ENCODE results near the gene ARSB.

The ARSB gene

DNA sequence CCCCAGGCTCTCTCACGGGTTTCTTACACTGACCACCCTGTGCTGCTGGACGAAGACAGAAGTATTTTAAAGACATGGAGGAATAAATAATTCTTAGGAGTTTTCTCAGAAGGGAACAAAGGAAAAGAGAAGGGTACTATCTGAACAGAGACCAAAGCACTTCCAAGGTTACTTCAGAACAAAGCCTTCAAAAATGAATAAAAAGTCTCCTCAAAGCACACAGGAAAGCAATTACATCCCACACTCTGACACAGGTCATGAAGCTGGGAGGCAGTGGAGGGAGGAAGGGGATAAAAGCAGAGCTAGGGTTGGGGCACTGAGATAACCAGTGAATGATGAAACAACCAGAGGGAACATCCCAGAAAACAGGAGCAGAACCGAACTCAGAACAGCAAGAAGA, 151.8 kb downstream of the ARSB start:
- H3K4me3 ChIP-seq (ENCODE audit: low read length), result no peak overlapping the region
- TF ChIP-seq ZNF274 (IDR thresholded peaks at IDR 0.05; ENCODE audit: low read depth, low read length), result no peak

GRCh38 chr5:78830528-78831046, 154.5 kb downstream of the ARSB start:
- no peak for TF ChIP-seq ZNF274 (IDR thresholded peaks at IDR 0.05; ENCODE audit: low read depth, low read length)

GRCh38 chr5:78829811-78830527, 155.1 kb downstream of the ARSB start:
- H3K4me3 ChIP-seq (ENCODE audit: low read length), result no peak overlapping the region
- TF ChIP-seq ZNF274 (IDR thresholded peaks at IDR 0.05; ENCODE audit: low read depth, low read length), result no peak

More at GRCh38 chr5:78830528-78831046, 154.5 kb downstream of the ARSB start:
- no peak overlapping the region for H3K4me3 ChIP-seq (ENCODE audit: low read length)

DNA sequence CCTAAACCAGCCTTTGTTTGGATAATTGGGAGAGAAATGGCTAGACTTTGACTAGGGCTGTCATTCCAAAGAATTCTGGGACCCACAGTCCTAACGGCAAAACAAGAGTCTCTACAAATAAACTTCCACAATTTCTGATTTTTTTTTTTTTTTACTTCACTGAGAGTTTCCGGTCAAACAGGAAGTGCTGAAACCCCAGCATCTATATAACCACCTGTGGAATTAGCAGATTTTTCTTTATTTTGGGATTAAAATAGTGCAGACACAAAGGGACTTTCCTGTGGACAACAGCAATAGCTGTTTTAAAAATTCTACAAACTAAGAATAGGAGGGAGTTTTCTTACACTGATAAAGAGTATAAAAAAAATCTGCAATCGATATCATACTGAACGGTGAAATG, 157.4 kb downstream of the ARSB start:
- H3K4me3 ChIP-seq (ENCODE audit: low read length), result no peak overlapping the region
- no peak for TF ChIP-seq ZNF274 (IDR thresholded peaks at IDR 0.05; ENCODE audit: low read depth, low read length)

- TF ChIP-seq ZNF274 (IDR thresholded peaks at IDR 0.05; ENCODE audit: low read depth, low read length), result no peak
- H3K4me3 ChIP-seq (ENCODE audit: low read length), result no peak overlapping the region
Measured at GRCh38 chr5:78824831-78825281, 160.3 kb downstream of the ARSB start.

GRCh38 chr5:78823196-78823595, 161.9 kb downstream of the ARSB start:
- TF ChIP-seq ZNF274 (IDR thresholded peaks at IDR 0.05; ENCODE audit: low read depth, low read length), result no peak
- no peak overlapping the region for H3K4me3 ChIP-seq (ENCODE audit: low read length)

- no peak for TF ChIP-seq ZNF274 (IDR thresholded peaks at IDR 0.05; ENCODE audit: low read depth, low read length)
- no peak overlapping the region for H3K4me3 ChIP-seq (ENCODE audit: low read length)
Measured at GRCh38 chr5:78821536-78822021, 163.5 kb downstream of the ARSB start.

DNA sequence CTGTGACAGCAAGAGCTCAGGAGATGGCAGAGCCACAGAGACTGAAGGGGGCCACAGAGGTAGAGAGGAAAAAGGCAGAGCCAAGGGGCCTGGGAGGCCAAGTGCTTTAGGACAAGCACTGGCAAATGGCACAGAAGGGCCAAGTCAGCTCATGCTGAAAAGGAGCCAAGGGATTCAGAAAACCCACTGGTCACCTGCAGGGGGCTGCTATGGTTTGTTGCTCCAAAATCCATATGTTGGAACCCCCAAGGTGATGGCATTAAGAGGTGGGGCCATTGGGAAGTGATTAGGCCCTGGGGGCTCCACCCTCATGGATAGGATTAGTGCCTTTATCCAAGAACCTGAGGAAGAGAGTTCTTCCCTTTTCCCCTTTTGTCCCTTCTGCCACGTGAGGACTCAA, 165.4 kb downstream of the ARSB start:
- H3K4me3 ChIP-seq (ENCODE audit: low read length), result no peak overlapping the region
- TF ChIP-seq ZNF274 (IDR thresholded peaks at IDR 0.05; ENCODE audit: low read depth, low read length), result no peak

DNA sequence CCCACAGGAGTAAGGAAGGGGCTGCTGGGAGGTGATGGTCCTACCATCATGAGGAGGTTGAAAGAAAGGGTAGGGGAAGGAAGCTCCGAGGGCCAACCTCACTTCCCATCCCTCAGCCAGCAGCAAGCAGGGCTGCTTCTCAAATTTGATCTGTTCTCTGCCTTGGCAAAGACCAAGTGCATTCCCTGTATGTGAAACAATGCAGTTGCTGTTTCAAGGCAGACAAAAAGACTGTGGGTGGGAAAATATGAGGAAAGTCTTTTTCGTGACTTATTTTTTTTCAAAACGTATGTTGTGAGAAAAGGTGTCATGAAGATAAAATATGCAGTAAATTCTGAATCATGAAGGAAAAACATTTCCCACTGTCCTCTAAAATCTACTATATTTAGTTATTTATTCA, 165.9 kb downstream of the ARSB start:
- H3K4me3 ChIP-seq (ENCODE audit: low read length), result no peak overlapping the region
- TF ChIP-seq ZNF274 (IDR thresholded peaks at IDR 0.05; ENCODE audit: low read depth, low read length), result no peak

GRCh38 chr5:78816143-78816765, 168.9 kb downstream of the ARSB start:
- no peak overlapping the region for H3K4me3 ChIP-seq (ENCODE audit: low read length)
- no peak for TF ChIP-seq ZNF274 (IDR thresholded peaks at IDR 0.05; ENCODE audit: low read depth, low read length)

- TF ChIP-seq ZNF274 (IDR thresholded peaks at IDR 0.05; ENCODE audit: low read depth, low read length), result no peak
- no peak overlapping the region for H3K4me3 ChIP-seq (ENCODE audit: low read length)
Measured at GRCh38 chr5:78813906-78814530, 171.1 kb downstream of the ARSB start.

GRCh38 chr5:78813286-78813685, 171.8 kb downstream of the ARSB start:
- H3K4me3 ChIP-seq (ENCODE audit: low read length), result no peak overlapping the region
- no peak for TF ChIP-seq ZNF274 (IDR thresholded peaks at IDR 0.05; ENCODE audit: low read depth, low read length)

- no peak overlapping the region for H3K4me3 ChIP-seq (ENCODE audit: low read length)
Measured at GRCh38 chr5:78811866-78812265, 173.2 kb downstream of the ARSB start.

DNA sequence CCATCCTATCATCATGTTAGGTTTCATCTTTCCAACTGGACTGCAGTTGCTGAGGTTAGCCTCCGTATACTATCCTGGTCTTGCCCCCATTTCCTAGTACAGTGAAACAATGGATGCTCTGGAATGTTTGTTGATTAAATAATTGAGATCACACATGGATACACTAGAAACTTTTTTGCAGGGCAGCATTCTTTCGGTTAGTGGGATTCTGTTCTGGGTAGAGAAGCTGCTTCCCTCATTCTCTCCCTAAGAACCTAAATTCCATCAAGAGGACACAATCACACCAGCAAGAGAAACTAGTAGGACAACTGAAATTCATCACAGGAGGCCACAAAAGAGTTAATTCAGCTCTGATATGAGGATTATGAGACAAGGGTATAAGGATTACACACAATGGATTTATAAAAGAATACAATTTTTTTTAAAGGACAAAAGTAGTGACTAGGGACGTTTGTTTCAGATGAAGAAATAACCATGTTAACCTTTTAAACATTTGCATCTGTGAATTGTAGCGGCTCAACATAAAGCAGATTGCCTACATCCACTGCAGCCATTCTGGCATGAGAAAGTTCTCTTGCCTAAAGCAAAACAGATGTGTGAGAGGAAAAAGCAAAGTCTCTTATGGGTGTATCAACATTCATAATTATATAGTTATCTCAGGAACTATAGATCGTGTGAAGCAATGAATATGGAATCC, 173.8 kb downstream of the ARSB start:
- no peak overlapping the region for H3K4me3 ChIP-seq (ENCODE audit: low read length)
- TF ChIP-seq ZNF274 (IDR thresholded peaks at IDR 0.05; ENCODE audit: low read depth, low read length), result no peak

More at GRCh38 chr5:78811866-78812265, 173.2 kb downstream of the ARSB start:
- TF ChIP-seq ZNF274 (IDR thresholded peaks at IDR 0.05; ENCODE audit: low read depth, low read length), result no peak

All from GM08714 (cell line).